IMR-90 (cell line): ENCODE results near the gene PHLDB1. TPM values are rescaled to one million over a fixed set of nuclear protein-coding genes. Genes with fewer than 3 reads are reported as not detected.

Experiments used
- ATAC-seq: fragments of 200-7000 bp; cut with Tn5 transposase; 2 replicates; pipeline ENCODE4 v1.9.1; 2020; ENCODE audit warnings: low read depth, mild to moderate bottlenecking, moderate library complexity
- BruUV-seq: library from RNA; stranded (reverse); fragments of 400-500 nt; replicated peaks from 2 replicates; lab custom pipeline; 2021; lab: Mats Ljungman, UMichigan
- CTCF ChIA-PET: fragments of 300-600 bp; formaldehyde crosslinking; extraction: SDS; loops from one replicate; lab custom pipeline; 2021; ENCODE audit warnings: antibody characterized with exemption; lab: Yijun Ruan, JAX
- POLR2A ChIA-PET: fragments of 300-600 bp; sonication (Branson Sonifier 250); formaldehyde crosslinking; loops from one replicate; lab custom pipeline; 2022; ENCODE audit warnings: antibody characterized with exemption; ENCODE audit not compliant: unreplicated experiment; lab: Charles Lee
- DNase-seq: peaks from one replicate; pipeline ENCODE4 v3.0.0; 2013
- H2AFZ ChIP-seq: replicated peaks from 2 replicates; pipeline ENCODE3; 2013; ENCODE audit warnings: low read length, mild to moderate bottlenecking; ENCODE audit not compliant: poor library complexity
- H2AK5ac ChIP-seq: 2 replicates; pipeline ENCODE4 v1.6.1; 2013; ENCODE audit warnings: low read depth, low read length, inconsistent platforms
- H2AK9ac ChIP-seq: replicated peaks from 2 replicates; pipeline ENCODE3; 2013; ENCODE audit warnings: mild to moderate bottlenecking, low read depth, low read length, moderate library complexity; ENCODE audit not compliant: poor library complexity
- H2BK120ac ChIP-seq: 2 replicates; pipeline ENCODE4 v1.6.1; 2013; ENCODE audit warnings: low read depth, low read length, inconsistent platforms
- H2BK15ac ChIP-seq: 3 replicates; pipeline ENCODE4 v1.6.1; 2013; ENCODE audit warnings: low read depth, low read length, inconsistent platforms
- H2BK20ac ChIP-seq: 2 replicates; pipeline ENCODE4 v1.6.1; 2013; ENCODE audit warnings: low read depth, mild to moderate bottlenecking, inconsistent platforms, low read length, moderate library complexity
- H2BK5ac ChIP-seq: 2 replicates; pipeline ENCODE4 v1.6.1; 2013; ENCODE audit warnings: mild to moderate bottlenecking, low read depth, low read length, inconsistent platforms; ENCODE audit not compliant: poor library complexity, severe bottlenecking
- H3K14ac ChIP-seq: replicated peaks from 2 replicates; pipeline ENCODE4 v1.6.1; 2013; ENCODE audit warnings: low read depth, low read length, inconsistent platforms
- H3K18ac ChIP-seq: 2 replicates; pipeline ENCODE4 v1.6.1; 2013; ENCODE audit warnings: low read depth, low read length, control low read depth
- H3K23ac ChIP-seq: 2 replicates; pipeline ENCODE4 v1.6.1; 2013; ENCODE audit warnings: low read depth, low read length, inconsistent platforms
- H3K27ac ChIP-seq: 2 replicates; pipeline ENCODE4 v1.5.1; 2013; ENCODE audit warnings: mild to moderate bottlenecking, control low read depth, low read length; ENCODE audit not compliant: insufficient read depth
- H3K27me3 ChIP-seq: 2 replicates; pipeline ENCODE4 v1.6.1; 2013; ENCODE audit warnings: low read length; ENCODE audit not compliant: control insufficient read depth, insufficient read depth
- H3K36me3 ChIP-seq: 2 replicates; pipeline ENCODE4 v1.6.1; 2013; ENCODE audit warnings: low read length, mixed read lengths; ENCODE audit not compliant: control insufficient read depth, insufficient read depth
- H3K4ac ChIP-seq: 2 replicates; pipeline ENCODE4 v1.6.1; 2013; ENCODE audit warnings: low read depth, low read length, inconsistent platforms
- H3K4me1 ChIP-seq: 2 replicates; pipeline ENCODE4 v1.6.1; 2013; ENCODE audit warnings: low read length, mixed read lengths; ENCODE audit not compliant: control insufficient read depth, insufficient read depth
- H3K4me2 ChIP-seq: 2 replicates; pipeline ENCODE4 v1.6.1; 2013; ENCODE audit warnings: low read depth, mild to moderate bottlenecking, control low read depth, low read length, moderate library complexity
- H3K4me3 ChIP-seq: 2 replicates; pipeline ENCODE4 v1.5.1; 2013; ENCODE audit warnings: low read depth, mild to moderate bottlenecking, control low read depth, low read length, moderate library complexity; ENCODE audit not compliant: insufficient read depth
- H3K56ac ChIP-seq: 2 replicates; pipeline ENCODE4 v1.6.1; 2013; ENCODE audit warnings: low read length, inconsistent platforms; ENCODE audit not compliant: insufficient read depth; ENCODE audit errors: extremely low read depth
- H3K79me1 ChIP-seq, 2 experiments: 2 replicates each; pipeline ENCODE4 v1.6.1; 2013; ENCODE audit warnings: low read length in 2 of 2, inconsistent platforms in 1 of 2, low read depth in 1 of 2
- H3K9ac ChIP-seq: 2 replicates; pipeline ENCODE4 v1.6.1; 2013; ENCODE audit warnings: low read depth, low read length, control low read depth
- H3K9me1 ChIP-seq: 2 replicates; pipeline ENCODE4 v1.6.1; 2013; ENCODE audit warnings: low read length, inconsistent platforms; ENCODE audit not compliant: insufficient read depth
- H3K9me3 ChIP-seq: 2 replicates; pipeline ENCODE4 v1.6.1; 2013; ENCODE audit warnings: low read length; ENCODE audit not compliant: control insufficient read depth, insufficient read depth
- H4K20me1 ChIP-seq: 2 replicates; pipeline ENCODE4 v1.6.1; 2013; ENCODE audit warnings: low read length, inconsistent platforms; ENCODE audit not compliant: insufficient read depth
- H4K5ac ChIP-seq: 2 replicates; pipeline ENCODE4 v1.6.1; 2013; ENCODE audit warnings: mild to moderate bottlenecking, low read depth, low read length, control low read depth
- H4K8ac ChIP-seq, 2 experiments: 2 replicates each; pipeline ENCODE4 v1.6.1; 2013; ENCODE audit warnings: low read depth in 2 of 2, low read length in 2 of 2, control low read depth in 1 of 2, inconsistent platforms in 1 of 2
- H4K91ac ChIP-seq: 2 replicates; pipeline ENCODE4 v1.6.1; 2013; ENCODE audit warnings: low read depth, low read length, inconsistent platforms; ENCODE audit not compliant: insufficient read depth
- BHLHE40 ChIP-seq: fragments of 150-350 bp; IDR thresholded peaks from 2 replicates; pipeline ENCODE4 v1.6.1; 2016; ENCODE audit warnings: mild to moderate bottlenecking, low read depth, low read length
- CEBPB ChIP-seq: IDR thresholded peaks from 2 replicates; pipeline ENCODE4 v1.6.1; 2012; ENCODE audit warnings: low read depth, low read length, improper control_type of control experiment
- CHD1 ChIP-seq: IDR thresholded peaks from 2 replicates; pipeline ENCODE4 v1.6.1; 2012; ENCODE audit warnings: low read depth, low read length, improper control_type of control experiment
- FOS ChIP-seq: fragments of 150-350 bp; IDR thresholded peaks from 2 replicates; pipeline ENCODE4 v1.6.1; 2016; ENCODE audit warnings: low read depth, low read length
- MAFK ChIP-seq: IDR thresholded peaks from 2 replicates; pipeline ENCODE4 v1.6.1; 2012; ENCODE audit warnings: low read depth, low read length, improper control_type of control experiment
- MAZ ChIP-seq: IDR thresholded peaks from 2 replicates; pipeline ENCODE4 v1.6.1; 2012; ENCODE audit warnings: low read depth, mild to moderate bottlenecking, low read length, improper control_type of control experiment, moderate library complexity, borderline replicate concordance
- MXI1 ChIP-seq: IDR thresholded peaks from 2 replicates; pipeline ENCODE4 v1.6.1; 2012; ENCODE audit warnings: low read depth, mild to moderate bottlenecking, low read length, moderate library complexity, borderline replicate concordance
- NFE2L2 ChIP-seq: fragments of 150-350 bp; IDR thresholded peaks from 2 replicates; pipeline ENCODE4 v1.6.1; 2016; ENCODE audit warnings: low read depth, mild to moderate bottlenecking, low read length
- POLR2A ChIP-seq: IDR thresholded peaks from 2 replicates; pipeline ENCODE4 v1.6.1; 2012; ENCODE audit warnings: mild to moderate bottlenecking, low read depth, low read length
- RAD21 ChIP-seq: IDR thresholded peaks from 2 replicates; pipeline ENCODE4 v1.6.1; 2012; ENCODE audit warnings: low read length, improper control_type of control experiment
- RCOR1 ChIP-seq: IDR thresholded peaks from 2 replicates; pipeline ENCODE4 v1.6.1; 2012; ENCODE audit warnings: mild to moderate bottlenecking, low read length, improper control_type of control experiment; ENCODE audit not compliant: insufficient replicate concordance
- RFX5 ChIP-seq: IDR thresholded peaks from 2 replicates; pipeline ENCODE4 v1.8.0; 2012; ENCODE audit warnings: low read depth, mild to moderate bottlenecking, low read length, moderate library complexity
- SMC3 ChIP-seq: fragments of 150-350 bp; IDR thresholded peaks from 2 replicates; pipeline ENCODE4 v1.6.1; 2016; ENCODE audit warnings: low read depth, mild to moderate bottlenecking, antibody characterized with exemption, low read length, moderate library complexity
- USF2 ChIP-seq: fragments of 150-350 bp; IDR thresholded peaks from 2 replicates; pipeline ENCODE4 v1.6.1; 2017; ENCODE audit warnings: mild to moderate bottlenecking, antibody characterized with exemption, low read length, low read depth
- WGBS, 2 experiments: methylation state at CpG; one replicate each; pipeline versions ENCODE4 v1.1.5 to v1.1.7; 2013; ENCODE audit warnings: missing lambda C conversion rate in 2 of 2; ENCODE audit not compliant: insufficient read length in 1 of 2; ENCODE audit errors: extremely low coverage in 2 of 2; 5-methylcytosine and 5-hydroxymethylcytosine counted together
- dilution Hi-C: fragments of 300-500 bp; cut with HindIII; formaldehyde crosslinking; loops from one replicate; pipeline ENCODE4 v1.14.3; 2018; ENCODE audit warnings: low sequenced_read_pairs; ENCODE audit not compliant: unreplicated experiment
- in situ Hi-C: fragments of 300-500 bp; cut with MboI; formaldehyde crosslinking; loops from 3 replicates; pipeline ENCODE4 v1.14.3; 2019; ENCODE audit warnings: low sequenced_read_pairs, inconsistent platforms, mixed read lengths
- intact Hi-C: fragments of 100-400 bp; cut with micrococcal nuclease; formaldehyde crosslinking; loops from 2 replicates; pipeline ENCODE4 v1.10.0; 2022
- polyA plus RNA-seq, 3 experiments: library from polyadenylated mRNA; depleted of rRNA; stranded (reverse); fragments of >200 nt; gene quantifications; 2 replicates each; pipeline ENCODE4 v1.2.3, GENCODE V29; 2012; ENCODE audit warnings: low replicate concordance in 1 of 3
- total RNA-seq: library from RNA; depleted of rRNA; stranded (reverse); fragments of >200 nt; gene quantifications from 2 replicates; pipeline ENCODE4 v1.2.3, GENCODE V29; 2012
- TF ChIP-seq, protein P1 (sequence below): fragments of 150-350 bp; IDR thresholded peaks from 2 replicates; pipeline ENCODE4 v1.6.1; 2016; ENCODE audit warnings: low read depth, mild to moderate bottlenecking, low read length, moderate library complexity, borderline replicate concordance
- TF ChIP-seq, protein P2 (sequence below): conservative IDR thresholded peaks from 2 replicates; pipeline ENCODE4 v1.5.1; 2012; ENCODE audit warnings: mild to moderate bottlenecking, low read depth, low read length, improper control_type of control experiment

The PHLDB1 gene
- total and polyA plus RNA-seq, 2 of the 4 experiments (the other 2 are of a cell fraction) = 40.0 to 90.4 TPM

GRCh38 chr11:118679483-118679882, 72.1 kb downstream of the PHLDB1 start, which contains the start of gene TREH:
TREH (minus strand) TSS chr11:118679650; CDS start chr11:118679627, 23 bp downstream.
- dilution Hi-C loops (no loop called here), in situ Hi-C loops (no loop called here), intact Hi-C loops (no loop called here)
- CTCF ChIA-PET = interaction anchor here (1.2 kb wide), 1 partner anchor 16 kb away, joined by 3 read pairs; no protein-coding TSS in a partner anchor
- ATAC-seq (no peak), DNase-seq (no peak)
- Histone ChIP-seq H2BK120ac (no peak within 1 kb of the TSS), H3K79me1 (no peaks in the 10 kb centered on the region), H3K27ac (no peak within 1 kb of the TSS), H4K91ac (no peak within 1 kb of the TSS), H3K9ac (no peak within 1 kb of the TSS), H2AFZ (no peak within 1 kb of the TSS), H3K9me3 (no peaks in the 10 kb centered on the region), H2BK15ac (no peak within 1 kb of the TSS), H3K36me3 (no peaks in the 10 kb centered on the region), H4K8ac (no peak within 1 kb of the TSS), H4K5ac (no peak within 1 kb of the TSS), H2AK5ac (no peak within 1 kb of the TSS), H4K20me1 (no peaks in the 10 kb centered on the region), H3K27me3 (peaks cover 8% of the 10 kb centered on the region; the same call in 1 of the 2 replicates), H3K23ac (no peak within 1 kb of the TSS), H2BK20ac (no peak within 1 kb of the TSS), H3K4me3 (no peak within 1 kb of the TSS), H3K4me2 (no peak within 1 kb of the TSS), H3K14ac (no peak within 1 kb of the TSS), H2BK5ac (no peak within 1 kb of the TSS), H3K4ac (no peak within 1 kb of the TSS), H3K56ac (no peak within 1 kb of the TSS), H2AK9ac (no peak within 1 kb of the TSS), H3K18ac (no peak within 1 kb of the TSS), H3K9me1 (no peaks in the 10 kb centered on the region; the same call in 1 of the 2 replicates), H3K4me1 (no peaks in the 10 kb centered on the region; the same call in 1 of the 2 replicates)
- POLR2A ChIA-PET = no interaction called here
- 83% methylated on average over 2 of the region's 5 CpGs; no CpG with 5 or more reads in 1 of the 2 experiments for WGBS, 2 experiments
- TF ChIP-seq FOS (no peak), RFX5 (no peak), CHD1 (no peak), SMC3 (no peak), NFE2L2 (no peak), CEBPB (no peak), MAZ (no peak), RCOR1 (no peak), BHLHE40 (no peak), POLR2A (no peak), MAFK (no peak), MXI1 (no peak), USF2 (no peak), RAD21 (no peak)
- TF ChIP-seq, protein P1, sequence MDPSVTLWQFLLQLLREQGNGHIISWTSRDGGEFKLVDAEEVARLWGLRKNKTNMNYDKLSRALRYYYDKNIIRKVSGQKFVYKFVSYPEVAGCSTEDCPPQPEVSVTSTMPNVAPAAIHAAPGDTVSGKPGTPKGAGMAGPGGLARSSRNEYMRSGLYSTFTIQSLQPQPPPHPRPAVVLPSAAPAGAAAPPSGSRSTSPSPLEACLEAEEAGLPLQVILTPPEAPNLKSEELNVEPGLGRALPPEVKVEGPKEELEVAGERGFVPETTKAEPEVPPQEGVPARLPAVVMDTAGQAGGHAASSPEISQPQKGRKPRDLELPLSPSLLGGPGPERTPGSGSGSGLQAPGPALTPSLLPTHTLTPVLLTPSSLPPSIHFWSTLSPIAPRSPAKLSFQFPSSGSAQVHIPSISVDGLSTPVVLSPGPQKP = no peak
- TF ChIP-seq, protein P2, sequence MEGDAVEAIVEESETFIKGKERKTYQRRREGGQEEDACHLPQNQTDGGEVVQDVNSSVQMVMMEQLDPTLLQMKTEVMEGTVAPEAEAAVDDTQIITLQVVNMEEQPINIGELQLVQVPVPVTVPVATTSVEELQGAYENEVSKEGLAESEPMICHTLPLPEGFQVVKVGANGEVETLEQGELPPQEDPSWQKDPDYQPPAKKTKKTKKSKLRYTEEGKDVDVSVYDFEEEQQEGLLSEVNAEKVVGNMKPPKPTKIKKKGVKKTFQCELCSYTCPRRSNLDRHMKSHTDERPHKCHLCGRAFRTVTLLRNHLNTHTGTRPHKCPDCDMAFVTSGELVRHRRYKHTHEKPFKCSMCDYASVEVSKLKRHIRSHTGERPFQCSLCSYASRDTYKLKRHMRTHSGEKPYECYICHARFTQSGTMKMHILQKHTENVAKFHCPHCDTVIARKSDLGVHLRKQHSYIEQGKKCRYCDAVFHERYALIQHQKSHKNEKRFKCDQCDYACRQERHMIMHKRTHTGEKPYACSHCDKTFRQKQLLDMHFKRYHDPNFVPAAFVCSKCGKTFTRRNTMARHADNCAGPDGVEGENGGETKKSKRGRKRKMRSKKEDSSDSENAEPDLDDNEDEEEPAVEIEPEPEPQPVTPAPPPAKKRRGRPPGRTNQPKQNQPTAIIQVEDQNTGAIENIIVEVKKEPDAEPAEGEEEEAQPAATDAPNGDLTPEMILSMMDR = no peak
- no TSS peak for BruUV-seq
